Stimulated activated CD8-positive, alpha-beta memory T cell treated with anti-CD3 and anti-CD28 coated beads, Interleukin-12 subunit alpha, Interleukin-12 subunit beta, amount 100 ng/mL, for 4 hours (primary cell): ENCODE measurements around the gene IGFBP3.

ENCODE experiments used
- DNase-seq: peaks from one replicate; pipeline ENCODE4 v3.0.0-alpha.2; 2020; ENCODE audit warnings: low read depth

The IGFBP3 gene

DNA sequence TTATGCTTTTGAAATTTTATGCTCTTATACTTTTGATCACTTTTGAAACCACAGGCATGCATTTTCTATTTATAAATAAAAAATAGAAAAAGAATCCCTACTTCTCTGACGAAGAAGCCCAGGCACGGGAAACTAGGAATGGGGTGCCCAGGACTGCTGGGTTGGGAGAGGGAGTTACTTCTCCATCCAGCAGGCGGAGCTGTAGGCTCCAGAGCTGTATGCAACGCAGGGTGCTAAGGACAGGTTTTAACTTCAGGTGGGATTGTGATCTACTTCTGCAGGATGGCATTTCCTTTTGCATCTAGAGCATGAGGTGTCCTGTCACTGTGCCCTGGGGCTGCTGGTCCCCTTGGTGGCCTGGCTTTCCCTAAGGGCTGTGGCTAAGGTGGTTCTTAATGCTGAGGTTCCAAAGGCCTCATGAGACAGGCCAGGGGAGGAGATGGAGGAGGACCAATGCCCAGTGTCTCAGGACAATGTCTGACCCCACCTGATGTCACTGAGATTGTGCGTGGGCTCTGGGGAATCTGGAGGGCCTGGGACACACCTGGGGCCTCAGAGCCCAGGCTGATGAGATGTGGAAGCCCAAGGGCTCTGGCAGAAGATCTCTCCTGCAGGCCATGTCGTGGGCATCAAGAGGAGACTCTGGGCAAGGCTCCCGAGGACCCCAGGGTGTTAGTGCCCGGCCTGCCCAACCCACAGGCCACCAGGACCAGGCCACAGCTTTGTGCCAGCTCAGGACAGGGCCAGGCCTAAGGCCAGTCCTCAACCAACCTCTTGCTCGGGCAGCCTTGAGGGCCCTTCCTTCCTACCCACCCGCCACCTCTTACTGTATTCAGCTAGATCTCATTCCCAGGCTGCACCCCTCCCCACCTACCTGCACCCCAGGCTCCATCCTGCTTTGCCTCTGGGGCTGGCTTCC is 48.7 kb downstream of the IGFBP3 start:
- DNase-seq = no peak

DNA sequence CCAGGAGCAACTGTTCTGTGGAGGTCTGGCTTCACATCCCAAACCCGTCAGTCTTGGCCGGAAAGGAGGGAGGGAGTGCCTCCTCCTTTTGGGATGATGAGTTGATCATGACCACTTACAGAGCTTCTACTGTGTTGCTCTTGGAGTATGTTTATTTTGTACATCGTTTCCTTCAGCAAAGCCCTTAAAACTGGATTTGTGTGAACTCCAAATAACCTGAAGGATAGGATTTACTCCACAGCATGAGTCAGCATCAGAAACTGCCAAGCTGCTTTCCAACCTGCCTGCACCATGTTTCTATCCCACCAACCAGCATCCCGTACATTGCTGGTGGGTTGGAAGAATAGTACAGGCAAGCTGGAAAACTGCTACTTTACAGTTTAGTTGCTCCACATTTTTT is 51.6 kb downstream of the IGFBP3 start:
- DNase-seq = no peak

- DNase-seq = no peak
Measured at GRCh38 chr7:45867471-45867870, 53.6 kb downstream of the IGFBP3 start.

GRCh38 chr7:45865594-45866410 is 55.3 kb downstream of the IGFBP3 start:
- DNase-seq = no peak

GRCh38 chr7:45863715-45864114 is 57.4 kb downstream of the IGFBP3 start:
- DNase-seq = no peak
